Measurements from ENCODE around the gene SPATC1L.
"Not testable (repeated sequence)": the region's sequence is repeated elsewhere in the genome, so short reads cannot be mapped to it uniquely, and the experiment has no call there.

SPATC1L gene

GRCh38 chr21:46182548-46183336, 1.5 kb downstream of the SPATC1L start:
- no peak for DNase-seq (ENCODE audit: low spot score)

GRCh38 chr21:46181953-46182547, 2.2 kb downstream of the SPATC1L start:
- DNase-seq (ENCODE audit: low spot score), result no peak

GRCh38 chr21:46181436-46181835, 2.8 kb downstream of the SPATC1L start:
- no peak for DNase-seq (ENCODE audit: low spot score)

- DNase-seq (ENCODE audit: low spot score), result no peak
These were observed 3.4 kb downstream of the SPATC1L start for GRCh38 chr21:46180778-46181391.

- DNase-seq (ENCODE audit: low spot score), result no peak
These were observed 4.1 kb downstream of the SPATC1L start for GRCh38 chr21:46180079-46180722.

- DNase-seq (ENCODE audit: low spot score), result no peak
These were observed 4.6 kb downstream of the SPATC1L start for GRCh38 chr21:46179708-46180078.

- DNase-seq (ENCODE audit: low spot score), result no peak
These were observed 5.3 kb downstream of the SPATC1L start for GRCh38 chr21:46178961-46179360.

- not testable (repeated sequence) for DNase-seq (ENCODE audit: low spot score)
These were observed 7.7 kb downstream of the SPATC1L start for GRCh38 chr21:46176443-46177129.

- DNase-seq (ENCODE audit: low spot score), result no peak
These were observed 10.7 kb downstream of the SPATC1L start for GRCh38 chr21:46173573-46173972.

- no peak for DNase-seq (ENCODE audit: low spot score)
These were observed 11.3 kb downstream of the SPATC1L start for GRCh38 chr21:46172863-46173528.

- DNase-seq (ENCODE audit: low spot score), result no peak
These were observed 12.0 kb downstream of the SPATC1L start for GRCh38 chr21:46171996-46172862.

- DNase-seq (ENCODE audit: low spot score), result no peak
These were observed 12.7 kb downstream of the SPATC1L start for GRCh38 chr21:46171585-46171984.

- DNase-seq (ENCODE audit: low spot score), result not testable (repeated sequence)
These were observed 13.6 kb downstream of the SPATC1L start for GRCh38 chr21:46170436-46171193.

- no peak for DNase-seq (ENCODE audit: low spot score)
These were observed 15.4 kb downstream of the SPATC1L start for GRCh38 chr21:46168659-46169386.

- DNase-seq (ENCODE audit: low spot score), result no peak
These were observed 16.0 kb downstream of the SPATC1L start for GRCh38 chr21:46168238-46168637.

GRCh38 chr21:46165098-46165497, 19.2 kb downstream of the SPATC1L start:
- DNase-seq (ENCODE audit: low spot score), result no peak

- DNase-seq (ENCODE audit: low spot score), result no peak
These were observed 20.9 kb downstream of the SPATC1L start for GRCh38 chr21:46163380-46163779.

- DNase-seq (ENCODE audit: low spot score), result no peak
These were observed 22.3 kb downstream of the SPATC1L start for GRCh38 chr21:46161633-46162592.
